Astrocyte (in vitro differentiated cells and primary cell): ENCODE results near the gene LINS1. TPM values are rescaled to one million over a fixed set of nuclear protein-coding genes. Genes with fewer than 3 reads are reported as not detected.

Experiments used
- DNase-seq: peaks from one replicate; pipeline ENCODE4 v3.0.0-alpha.2; 2010; ENCODE audit warnings: low read depth
- FAIRE-seq: peaks from 2 replicates; lab custom pipeline; 2011; peaks lifted over from hg19 to GRCh38; lab: Jason Lieb, UNC
- H2AFZ ChIP-seq: 2 replicates; pipeline ENCODE4 v1.6.0; 2012; ENCODE audit warnings: low read depth, low read length, inconsistent platforms
- H3K27ac ChIP-seq: 2 replicates; pipeline ENCODE4 v1.5.1; 2011; ENCODE audit warnings: low read depth, low read length, inconsistent platforms
- H3K27me3 ChIP-seq: 2 replicates; pipeline ENCODE4 v1.6.0; 2011; ENCODE audit warnings: low read length, inconsistent platforms; ENCODE audit not compliant: insufficient read depth
- H3K36me3 ChIP-seq: 2 replicates; pipeline ENCODE4 v1.5.1; 2011; ENCODE audit warnings: low read length, inconsistent platforms; ENCODE audit not compliant: insufficient read depth
- H3K4me1 ChIP-seq: 2 replicates; pipeline ENCODE4 v1.5.1; 2011; ENCODE audit warnings: low read length, inconsistent platforms; ENCODE audit not compliant: insufficient read depth
- H3K4me2 ChIP-seq: 2 replicates; pipeline ENCODE4 v1.6.0; 2012; ENCODE audit warnings: low read length, inconsistent platforms
- H3K4me3 ChIP-seq: 2 replicates; pipeline ENCODE4 v1.5.1; 2011; ENCODE audit warnings: low read depth, mild to moderate bottlenecking, low read length, inconsistent platforms; ENCODE audit not compliant: insufficient read depth
- H3K79me2 ChIP-seq: 2 replicates; pipeline ENCODE4 v1.6.0; 2012; ENCODE audit warnings: mild to moderate bottlenecking, low read length, inconsistent platforms; ENCODE audit not compliant: insufficient read depth
- H3K9ac ChIP-seq: 2 replicates; pipeline ENCODE4 v1.6.0; 2012; ENCODE audit warnings: mild to moderate bottlenecking, low read length, inconsistent platforms
- H3K9me3 ChIP-seq: 2 replicates; pipeline ENCODE4 v1.5.1; 2012; ENCODE audit warnings: low read depth, mild to moderate bottlenecking, low read length, inconsistent platforms; ENCODE audit not compliant: insufficient read depth
- H4K20me1 ChIP-seq: 2 replicates; pipeline ENCODE4 v1.6.0; 2012; ENCODE audit warnings: low read length, inconsistent platforms; ENCODE audit not compliant: insufficient read depth
- H3K27ac Mint-ChIP-seq: one replicate; pipeline ENCODE4 v1.8.0; 2021; ENCODE audit warnings: mild to moderate bottlenecking, mixed read lengths; ENCODE audit not compliant: unreplicated experiment
- H3K27me3 Mint-ChIP-seq: one replicate; pipeline ENCODE4 v1.8.0; 2021; ENCODE audit warnings: low read depth, mixed read lengths; ENCODE audit not compliant: unreplicated experiment
- H3K36me3 Mint-ChIP-seq: one replicate; pipeline ENCODE4 v1.8.0; 2021; ENCODE audit warnings: low read depth, mixed read lengths; ENCODE audit not compliant: unreplicated experiment
- H3K4me1 Mint-ChIP-seq: one replicate; pipeline ENCODE4 v1.8.0; 2021; ENCODE audit warnings: low read depth, mixed read lengths; ENCODE audit not compliant: unreplicated experiment
- H3K4me3 Mint-ChIP-seq: one replicate; pipeline ENCODE4 v1.8.0; 2021; ENCODE audit warnings: mild to moderate bottlenecking, moderate library complexity, mixed read lengths; ENCODE audit not compliant: unreplicated experiment
- H3K9me3 Mint-ChIP-seq: one replicate; pipeline ENCODE4 v1.8.0; 2021; ENCODE audit warnings: mild to moderate bottlenecking, mixed read lengths; ENCODE audit not compliant: unreplicated experiment
- EZH2 ChIP-seq: IDR thresholded peaks from 2 replicates; pipeline ENCODE4 v1.6.1; 2012; ENCODE audit warnings: mild to moderate bottlenecking, low read length, inconsistent platforms; ENCODE audit not compliant: insufficient read depth
- total RNA-seq: library from RNA; stranded (reverse); gene quantifications from 2 replicates; pipeline ENCODE4 v1.2.1, GENCODE V29; 2021
- TF ChIP-seq, protein P1 (sequence below): IDR thresholded peaks from 2 replicates; pipeline ENCODE4 v1.5.1; 2011; ENCODE audit warnings: low read depth, mild to moderate bottlenecking, inconsistent platforms, low read length, moderate library complexity; ENCODE audit not compliant: insufficient read depth

The LINS1 gene
- total RNA-seq, 1 donor from 2014 or later, result 10.7 TPM

DNA sequence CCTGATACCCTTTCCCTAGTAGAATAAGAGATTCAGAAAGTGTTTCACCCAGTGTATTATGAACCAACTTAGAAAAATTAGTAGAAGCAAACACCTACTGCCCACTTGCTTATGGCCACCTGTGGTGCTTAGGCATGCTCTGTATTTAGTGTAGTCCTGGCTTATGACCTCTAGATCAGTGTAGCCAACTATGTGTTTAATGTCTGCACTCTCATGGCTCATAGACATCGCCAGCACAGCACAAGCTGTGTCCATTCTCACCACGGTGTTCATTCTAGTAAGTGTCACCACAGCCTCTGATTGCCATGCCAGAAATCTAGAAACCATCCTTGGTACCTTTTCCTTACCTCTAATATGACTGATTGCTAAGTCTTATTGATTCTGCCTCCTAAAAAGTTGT, 14.7 kb upstream of the LINS1 start:
- Histone ChIP-seq H3K36me3 (peaks cover 14% of the 10 kb centered on the region), H3K27ac (no peak overlapping the region), H3K4me1 (no peaks in the 10 kb centered on the region), H2AFZ (no peak overlapping the region), H3K79me2 (peaks cover 6% of the 10 kb centered on the region), H3K4me3 (no peak overlapping the region), H3K9ac (no peak overlapping the region), H4K20me1 (peaks cover 16% of the 10 kb centered on the region), H3K27me3 (no peaks in the 10 kb centered on the region), H3K9me3 (no peaks in the 10 kb centered on the region), H3K4me2 (no peak overlapping the region)
- no peak overlapping the region for H3K27ac Mint-ChIP-seq
- H3K27me3 Mint-ChIP-seq, result no peaks in the 10 kb centered on the region
- DNase-seq (no peak), FAIRE-seq (no peak)
- H3K4me1 Mint-ChIP-seq, result no peaks in the 10 kb centered on the region
- no peaks in the 10 kb centered on the region for H3K9me3 Mint-ChIP-seq
- peaks cover 21% of the 10 kb centered on the region for H3K36me3 Mint-ChIP-seq
- TF ChIP-seq EZH2, result no peak
- TF ChIP-seq, protein P1, sequence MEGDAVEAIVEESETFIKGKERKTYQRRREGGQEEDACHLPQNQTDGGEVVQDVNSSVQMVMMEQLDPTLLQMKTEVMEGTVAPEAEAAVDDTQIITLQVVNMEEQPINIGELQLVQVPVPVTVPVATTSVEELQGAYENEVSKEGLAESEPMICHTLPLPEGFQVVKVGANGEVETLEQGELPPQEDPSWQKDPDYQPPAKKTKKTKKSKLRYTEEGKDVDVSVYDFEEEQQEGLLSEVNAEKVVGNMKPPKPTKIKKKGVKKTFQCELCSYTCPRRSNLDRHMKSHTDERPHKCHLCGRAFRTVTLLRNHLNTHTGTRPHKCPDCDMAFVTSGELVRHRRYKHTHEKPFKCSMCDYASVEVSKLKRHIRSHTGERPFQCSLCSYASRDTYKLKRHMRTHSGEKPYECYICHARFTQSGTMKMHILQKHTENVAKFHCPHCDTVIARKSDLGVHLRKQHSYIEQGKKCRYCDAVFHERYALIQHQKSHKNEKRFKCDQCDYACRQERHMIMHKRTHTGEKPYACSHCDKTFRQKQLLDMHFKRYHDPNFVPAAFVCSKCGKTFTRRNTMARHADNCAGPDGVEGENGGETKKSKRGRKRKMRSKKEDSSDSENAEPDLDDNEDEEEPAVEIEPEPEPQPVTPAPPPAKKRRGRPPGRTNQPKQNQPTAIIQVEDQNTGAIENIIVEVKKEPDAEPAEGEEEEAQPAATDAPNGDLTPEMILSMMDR, result no peak
- H3K4me3 Mint-ChIP-seq, result no peak overlapping the region

DNA sequence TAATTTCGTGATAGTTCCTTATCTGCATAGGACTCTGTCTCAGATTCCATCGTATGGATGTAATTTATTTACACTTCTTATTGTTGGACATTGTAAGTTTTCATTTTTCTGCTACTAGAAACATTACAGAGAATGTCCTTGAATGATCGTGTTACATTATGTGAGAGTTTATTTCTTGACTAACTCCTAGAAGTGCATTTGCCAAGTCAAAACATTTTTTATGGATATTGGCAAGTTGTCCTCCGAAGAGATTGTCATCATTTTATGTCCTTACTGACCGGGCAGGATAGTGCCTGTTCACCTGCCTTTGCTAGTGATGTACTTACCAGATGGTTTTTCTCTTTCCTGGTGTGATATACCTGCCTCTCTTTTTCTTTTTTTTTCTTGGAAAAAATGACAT, 13.8 kb upstream of the LINS1 start:
- H3K4me2 ChIP-seq, result no peak overlapping the region
- H3K27me3 ChIP-seq, result no peaks in the 10 kb centered on the region
- H3K27me3 Mint-ChIP-seq, result no peaks in the 10 kb centered on the region
- no peaks in the 10 kb centered on the region for H3K4me1 ChIP-seq
- FAIRE-seq (no peak), DNase-seq (no peak)
- no peak overlapping the region for H3K27ac Mint-ChIP-seq
- H3K9ac ChIP-seq, result no peak overlapping the region
- peaks cover 17% of the 10 kb centered on the region for H3K36me3 ChIP-seq
- H2AFZ ChIP-seq, result no peak overlapping the region
- TF ChIP-seq EZH2, result no peak
- TF ChIP-seq, protein P1, result no peak
- H4K20me1 ChIP-seq, result peaks cover 16% of the 10 kb centered on the region
- no peaks in the 10 kb centered on the region for H3K9me3 ChIP-seq
- H3K27ac ChIP-seq, result no peak overlapping the region
- H3K4me1 Mint-ChIP-seq, result no peaks in the 10 kb centered on the region
- H3K4me3 Mint-ChIP-seq, result no peak overlapping the region
- H3K79me2 ChIP-seq, result peaks cover 6% of the 10 kb centered on the region
- no peak overlapping the region for H3K4me3 ChIP-seq
- no peaks in the 10 kb centered on the region for H3K9me3 Mint-ChIP-seq
- peaks cover 19% of the 10 kb centered on the region for H3K36me3 Mint-ChIP-seq

DNA sequence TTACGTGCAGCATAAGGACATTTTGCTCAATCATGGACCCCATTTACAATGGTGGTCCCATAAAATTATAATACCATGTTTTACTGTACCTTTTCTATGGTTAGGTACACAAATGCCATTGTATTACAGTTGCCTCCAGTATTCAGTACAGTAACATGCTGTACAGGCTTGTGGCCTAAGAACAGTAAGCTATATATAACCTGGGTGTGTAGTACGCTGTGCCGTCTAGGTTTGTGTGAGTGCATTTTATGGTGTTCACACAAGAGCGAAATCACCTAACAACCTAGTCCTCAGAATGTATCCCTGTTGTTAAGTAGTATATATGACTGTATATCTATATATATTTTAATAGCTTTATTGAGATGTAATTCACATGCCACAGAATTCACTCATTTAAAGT, 12.9 kb upstream of the LINS1 start:
- no peak overlapping the region for H2AFZ ChIP-seq
- no peak for TF ChIP-seq EZH2
- TF ChIP-seq, protein P1, result no peak
- Mint-ChIP-seq H3K4me1 (no peaks in the 10 kb centered on the region), H3K27ac (no peak overlapping the region), H3K36me3 (peaks cover 17% of the 10 kb centered on the region), H3K9me3 (no peaks in the 10 kb centered on the region), H3K4me3 (no peak overlapping the region), H3K27me3 (no peaks in the 10 kb centered on the region)
- peaks cover 6% of the 10 kb centered on the region for H3K79me2 ChIP-seq
- no peak overlapping the region for H3K4me3 ChIP-seq
- no peak for FAIRE-seq
- H3K36me3 ChIP-seq, result peaks cover 21% of the 10 kb centered on the region
- no peaks in the 10 kb centered on the region for H3K4me1 ChIP-seq
- DNase-seq, result no peak
- no peaks in the 10 kb centered on the region for H3K9me3 ChIP-seq
- H3K9ac ChIP-seq, result no peak overlapping the region
- H3K27me3 ChIP-seq, result no peaks in the 10 kb centered on the region
- peaks cover 16% of the 10 kb centered on the region for H4K20me1 ChIP-seq
- no peak overlapping the region for H3K27ac ChIP-seq
- H3K4me2 ChIP-seq, result no peak overlapping the region
